ENCODE data around the gene BNIP5.
A peak's percentile ranks its signal among the peaks of the same experiment; 100 is the strongest.
"Not testable (repeated sequence)": the region's sequence is repeated elsewhere in the genome, so short reads cannot be mapped to it uniquely, and the experiment has no call there.

Gene BNIP5

DNA sequence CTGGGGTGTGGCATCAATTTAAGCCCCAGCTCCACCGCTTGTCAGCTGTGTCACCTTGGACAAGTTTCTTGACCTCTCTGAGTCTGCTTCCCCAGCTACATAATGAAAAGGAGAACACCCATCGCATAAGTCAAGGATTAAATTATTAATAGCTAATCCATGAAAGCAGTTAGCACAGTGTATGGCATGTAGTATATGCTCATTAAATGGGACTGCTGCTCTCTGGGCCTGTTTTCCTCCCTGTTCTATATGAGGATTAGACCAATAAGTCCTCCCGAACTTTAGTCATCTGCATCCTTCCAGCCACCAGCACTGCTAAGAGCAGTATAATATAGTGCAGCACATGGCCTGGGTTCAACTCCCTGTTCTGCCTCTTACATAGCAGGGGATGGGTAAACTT lies 31.1 kb upstream of the BNIP5 start:
- DNase-seq (ENCODE audit: low spot score) = no peak

DNA sequence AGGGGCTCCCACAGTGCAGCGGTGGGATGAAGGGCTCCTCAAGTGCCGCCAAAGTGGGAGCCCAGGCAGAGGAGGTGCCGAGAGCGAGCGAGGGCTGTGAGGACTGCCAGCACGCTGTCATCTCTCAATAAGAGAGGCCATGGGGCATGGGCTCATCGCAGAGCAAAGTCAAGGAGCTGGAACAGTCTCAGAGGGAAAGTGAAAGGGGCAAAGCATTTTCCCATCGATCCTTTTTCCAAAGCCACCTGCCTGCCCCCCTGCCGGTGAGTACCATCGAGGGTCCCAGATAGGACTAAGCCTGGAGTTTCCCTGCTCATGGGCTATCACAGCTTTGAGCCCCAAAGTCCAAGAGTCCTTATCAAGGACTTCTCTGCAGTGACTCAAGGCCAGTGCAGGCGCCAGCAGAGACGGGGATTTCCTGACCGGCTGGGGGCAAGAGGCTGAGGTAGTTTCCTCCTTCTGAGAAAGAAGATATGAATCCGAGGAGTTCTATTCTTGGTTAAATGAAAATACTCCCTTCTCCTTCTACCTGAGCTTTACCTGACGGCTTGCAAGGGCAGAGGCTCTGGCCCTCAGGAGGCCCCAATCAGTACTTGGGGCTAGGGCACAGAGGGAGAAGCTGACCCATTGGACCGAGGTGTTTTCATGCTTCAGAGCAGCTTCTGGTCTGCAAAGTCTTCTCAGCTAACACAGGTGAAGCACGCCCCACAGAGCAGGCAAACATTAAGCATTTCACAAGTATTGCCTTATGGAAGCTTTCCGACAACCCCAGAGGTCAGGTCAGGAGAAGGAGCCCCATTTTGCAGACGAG lies 28.2 kb upstream of the BNIP5 start:
- no peak for DNase-seq (ENCODE audit: low spot score)

DNA sequence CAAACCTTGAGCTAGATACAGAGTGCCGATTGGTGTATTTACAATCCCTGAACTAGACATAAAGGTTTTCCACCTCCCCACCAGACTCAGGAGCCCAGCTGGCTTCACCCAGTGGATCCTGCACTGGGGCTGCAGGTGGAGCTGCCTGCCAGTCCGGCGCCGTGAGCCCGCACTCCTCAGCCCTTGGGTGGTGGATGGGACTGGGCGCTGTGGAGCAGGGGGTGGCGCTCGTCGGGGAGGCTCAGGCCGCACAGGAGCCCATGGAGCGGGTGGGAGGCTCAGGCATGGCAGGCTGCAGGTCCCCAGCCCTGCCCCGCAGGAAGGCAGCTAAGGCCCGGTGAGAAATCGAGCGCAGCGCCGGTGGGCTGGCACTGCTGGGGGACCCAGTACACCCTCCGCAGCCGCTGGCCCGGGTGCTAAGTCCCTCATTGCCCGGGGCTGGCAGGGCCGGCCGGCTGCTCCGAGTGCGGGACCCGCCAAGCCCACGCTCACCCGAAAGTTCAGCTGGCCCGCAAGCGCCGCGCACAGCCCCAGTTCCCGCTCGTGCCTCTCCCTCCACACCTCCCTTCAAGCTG lies 27.5 kb upstream of the BNIP5 start:
- not testable (repeated sequence) for DNase-seq (ENCODE audit: low spot score)

DNA sequence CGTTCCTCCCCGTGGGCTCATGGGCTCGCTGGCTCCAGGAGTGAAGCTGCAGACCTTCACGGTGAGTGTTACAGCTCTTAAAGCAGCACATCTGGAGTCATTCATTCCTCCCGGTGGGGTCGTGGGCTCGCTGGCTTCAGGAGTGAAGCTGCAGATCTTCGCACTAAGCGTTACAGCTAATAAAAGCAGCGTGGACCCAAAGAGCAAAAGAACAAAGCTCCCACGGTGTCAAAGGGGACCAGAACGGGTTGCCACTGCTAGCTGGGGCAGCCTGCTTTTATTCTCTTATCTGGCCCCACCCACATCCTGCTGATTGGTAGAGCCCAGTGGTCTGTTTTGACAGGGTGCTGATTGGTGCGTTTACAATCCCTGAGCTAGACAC lies 26.7 kb upstream of the BNIP5 start:
- DNase-seq (ENCODE audit: low spot score) = not testable (repeated sequence)

DNA sequence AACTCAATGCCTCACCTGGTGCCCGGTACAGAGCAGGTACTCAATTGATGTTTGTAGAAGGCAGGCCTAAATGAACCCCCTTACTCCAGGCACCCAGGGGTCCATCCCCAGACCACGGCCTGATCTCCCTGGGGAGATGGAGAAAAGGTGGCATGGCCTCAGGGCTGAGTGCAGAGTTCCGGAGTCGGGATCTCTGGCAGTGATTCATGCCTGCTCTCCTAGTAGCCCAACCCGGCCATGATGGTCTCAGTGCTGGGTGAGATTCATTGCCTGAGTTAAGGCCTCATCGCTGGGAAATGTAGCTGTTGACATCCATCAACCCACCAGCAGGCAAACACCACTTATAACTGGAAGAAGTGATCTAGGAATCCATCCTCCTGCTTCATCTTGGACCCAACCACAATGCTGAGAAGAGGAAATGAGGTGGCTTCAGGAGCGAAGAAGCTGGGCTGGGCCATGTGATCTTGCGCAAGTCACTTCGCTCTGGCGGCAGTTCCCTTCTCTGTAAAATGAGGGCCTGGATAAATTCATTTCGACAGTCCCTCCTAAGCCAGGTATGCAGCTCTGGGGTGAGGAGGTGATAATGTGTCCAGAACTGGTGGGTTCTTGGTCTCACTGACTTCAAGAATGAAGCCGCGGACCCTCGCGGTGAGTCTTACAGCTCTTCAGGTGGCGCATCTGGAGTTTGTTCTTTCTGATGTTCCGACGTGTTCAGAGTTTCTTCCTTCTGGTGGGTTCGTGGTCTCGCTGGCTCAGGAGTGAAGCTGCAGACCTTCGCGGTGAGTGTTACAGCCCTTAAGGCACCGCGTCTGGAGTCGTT lies 26.1 kb upstream of the BNIP5 start:
- no peak for DNase-seq (ENCODE audit: low spot score)

DNA sequence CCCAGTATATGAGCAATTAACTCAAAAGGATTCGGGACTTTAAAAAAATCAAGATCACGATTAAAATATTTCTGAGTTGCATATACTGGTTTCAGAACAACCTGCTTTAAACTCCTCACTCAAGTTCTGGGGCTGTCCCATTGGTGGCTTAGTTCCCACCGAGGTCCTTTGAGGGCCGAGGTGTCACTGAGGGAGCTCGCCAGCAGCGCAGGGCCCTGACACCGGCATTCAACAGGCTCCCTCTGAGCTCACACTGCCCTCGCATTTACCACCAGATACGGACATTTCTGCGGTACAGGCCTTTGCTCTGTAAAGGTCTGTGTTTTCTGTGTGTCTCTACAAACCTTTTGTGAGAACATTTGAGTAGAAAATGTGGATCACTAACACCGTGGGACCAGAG lies 24.4 kb upstream of the BNIP5 start:
- DNase-seq (ENCODE audit: low spot score) = no peak

DNA sequence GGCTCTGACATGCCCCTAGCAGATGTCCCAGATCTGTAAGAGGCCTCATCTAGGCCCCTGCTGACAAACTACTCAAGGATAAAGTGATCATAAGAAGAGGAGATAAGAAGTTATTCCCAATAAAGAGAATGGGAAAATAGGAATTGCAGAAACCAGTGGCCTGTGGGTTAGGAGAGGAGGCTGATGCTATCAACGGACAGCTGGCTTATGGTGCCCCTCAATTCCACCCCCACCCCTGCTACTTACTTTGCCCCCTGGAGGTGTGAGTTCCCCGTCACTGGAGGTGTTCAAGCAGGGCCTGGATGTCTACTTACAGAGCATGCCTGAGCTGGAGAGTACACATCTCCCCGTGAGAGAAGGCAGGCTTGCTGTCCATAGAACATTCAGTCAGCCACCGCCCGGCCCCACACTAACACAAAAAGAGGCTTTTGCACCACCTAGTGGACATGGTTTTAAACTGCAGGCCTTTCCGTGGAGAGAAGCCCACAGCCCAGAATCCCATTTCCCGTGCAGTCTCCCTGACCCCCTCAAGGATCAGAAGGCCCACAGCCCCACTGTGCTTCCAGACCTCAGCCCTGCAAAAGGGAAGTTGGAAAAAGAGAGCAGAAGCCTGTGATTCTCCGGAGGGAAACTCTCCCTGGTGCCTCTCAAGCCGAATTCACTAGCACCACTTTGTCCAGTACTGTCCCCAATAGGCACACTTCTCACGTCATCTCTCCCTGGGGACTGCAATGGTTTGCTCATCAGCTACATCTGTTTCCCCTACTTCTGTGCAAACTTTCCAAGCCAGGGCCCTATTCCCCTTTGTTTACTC lies 23.8 kb upstream of the BNIP5 start:
- peak; percentile 81 for DNase-seq (ENCODE audit: low spot score)

DNA sequence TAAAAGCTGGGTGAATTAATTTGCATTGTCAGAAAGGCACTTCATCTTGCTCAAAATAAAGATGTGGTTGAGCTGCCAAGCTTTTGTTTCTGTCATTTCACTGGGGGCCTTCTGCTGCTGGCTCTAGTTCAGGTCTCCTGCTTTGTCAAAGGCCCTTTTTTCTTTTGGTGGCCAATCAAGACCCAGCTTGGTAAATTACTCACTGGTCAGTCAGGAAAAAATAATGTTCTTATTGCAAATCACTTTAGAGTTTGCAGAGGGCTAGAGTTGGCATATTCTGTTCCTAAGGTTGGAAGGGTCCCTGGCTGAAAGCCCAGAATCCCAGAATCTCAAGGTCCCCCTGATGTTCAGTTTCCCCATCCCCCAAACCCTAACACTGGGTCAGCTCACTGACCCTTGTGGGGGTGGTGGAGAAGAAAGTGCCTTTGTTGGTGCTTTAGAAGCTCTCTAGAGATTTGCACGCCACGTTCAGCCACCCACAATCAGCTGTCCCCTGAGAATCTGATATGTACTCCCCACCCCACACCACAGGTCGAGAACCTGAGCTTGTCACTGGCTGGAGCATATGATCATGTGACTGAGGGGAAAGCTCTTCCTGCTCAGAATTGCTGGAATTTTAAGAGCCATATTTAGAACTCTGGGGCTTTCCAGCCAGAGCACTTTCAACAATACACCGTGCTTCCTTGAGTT lies 21.7 kb upstream of the BNIP5 start:
- peak; percentile 87 for DNase-seq (ENCODE audit: low spot score)

DNA sequence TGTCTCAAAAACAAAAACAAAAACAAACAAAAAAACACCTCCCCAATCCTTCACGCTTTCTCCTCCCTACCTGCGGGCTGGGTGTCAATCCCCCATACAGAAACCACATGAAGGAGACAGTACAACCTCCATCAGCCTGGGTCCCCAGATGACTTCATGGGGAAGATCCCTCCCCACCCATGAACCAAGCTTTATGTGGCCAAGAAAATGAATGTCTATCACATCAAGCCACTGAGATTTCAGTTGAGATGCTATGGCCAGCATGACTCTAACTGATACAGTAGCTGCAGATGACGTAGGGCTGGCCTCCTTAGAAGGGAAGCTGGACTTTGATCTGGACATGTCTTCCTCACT lies 21.2 kb upstream of the BNIP5 start:
- DNase-seq (ENCODE audit: low spot score) = no peak

DNA sequence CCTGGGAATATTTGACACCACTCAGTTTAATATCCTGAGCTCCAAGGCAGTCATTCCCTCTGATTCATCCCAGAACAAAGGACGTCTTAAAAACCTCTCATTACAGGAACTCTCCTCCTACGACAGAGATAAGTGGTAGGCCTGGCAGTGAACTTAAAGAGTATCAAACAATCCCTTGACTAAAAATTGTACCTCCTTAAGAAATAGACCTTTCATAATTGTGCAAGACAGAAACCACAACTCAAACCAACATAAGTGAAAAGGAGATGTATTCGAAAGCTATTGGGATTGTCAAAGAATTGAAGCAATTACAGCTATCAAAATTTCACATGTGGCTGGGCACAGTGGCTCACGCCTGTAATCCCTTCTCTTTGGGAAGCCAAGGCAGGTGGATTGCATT lies 19.1 kb upstream of the BNIP5 start:
- no peak for DNase-seq (ENCODE audit: low spot score)

DNA sequence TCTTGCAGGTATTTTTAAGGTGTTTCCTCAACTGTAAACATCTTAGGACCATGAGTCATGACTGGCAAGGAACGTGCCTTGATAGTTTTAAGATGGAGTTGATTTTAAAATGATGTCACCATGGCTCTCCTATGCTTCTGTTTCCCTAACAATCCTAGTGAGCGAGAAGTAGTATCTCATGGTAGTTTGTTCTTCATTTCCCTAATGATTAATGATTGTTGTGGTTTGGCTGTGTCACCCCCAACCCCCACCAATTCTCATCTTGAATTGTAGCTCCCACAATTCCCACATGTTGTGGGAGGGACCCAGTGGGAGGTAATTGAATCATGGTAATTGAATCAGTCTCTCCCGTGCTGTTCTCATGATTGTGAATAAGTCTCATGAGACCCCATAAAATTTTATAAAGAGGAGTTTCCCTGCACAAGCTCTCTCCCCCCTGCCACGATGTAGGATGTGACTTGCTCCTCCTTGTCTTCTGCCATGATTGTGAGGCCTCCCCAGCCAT lies 16.8 kb upstream of the BNIP5 start:
- no peak for DNase-seq (ENCODE audit: low spot score)

DNA sequence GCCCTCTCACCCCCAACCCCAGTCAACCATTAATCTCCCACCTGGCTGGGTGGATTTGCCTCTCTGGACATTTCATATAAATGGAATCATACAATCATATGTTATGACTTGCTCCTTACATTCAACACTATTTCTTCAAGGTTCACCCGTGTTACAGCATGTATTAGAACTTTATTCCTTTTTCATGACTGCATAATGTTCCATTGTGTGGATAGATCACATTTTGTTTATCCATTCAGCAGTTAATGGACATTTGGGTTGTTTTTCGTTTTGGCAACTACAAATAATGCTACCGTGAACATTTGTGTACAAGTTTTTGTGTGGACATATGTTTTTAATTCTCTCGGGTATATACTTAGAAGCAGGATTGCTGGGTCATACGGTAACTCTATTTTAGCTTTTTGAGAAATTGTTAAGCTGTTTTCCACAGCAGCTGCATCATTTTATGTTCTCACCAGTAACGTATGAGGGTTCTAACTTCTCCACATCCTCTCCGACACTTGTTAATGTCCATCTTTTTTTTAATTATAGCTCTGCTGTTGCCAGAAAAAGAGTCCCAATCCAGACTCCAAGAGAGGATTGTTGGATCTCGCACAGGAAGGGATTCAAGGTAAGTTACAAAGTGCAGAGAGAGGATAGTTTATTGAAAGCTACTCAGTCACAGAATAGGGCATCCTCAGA lies 15.9 kb upstream of the BNIP5 start:
- DNase-seq (ENCODE audit: low spot score) = no peak

DNA sequence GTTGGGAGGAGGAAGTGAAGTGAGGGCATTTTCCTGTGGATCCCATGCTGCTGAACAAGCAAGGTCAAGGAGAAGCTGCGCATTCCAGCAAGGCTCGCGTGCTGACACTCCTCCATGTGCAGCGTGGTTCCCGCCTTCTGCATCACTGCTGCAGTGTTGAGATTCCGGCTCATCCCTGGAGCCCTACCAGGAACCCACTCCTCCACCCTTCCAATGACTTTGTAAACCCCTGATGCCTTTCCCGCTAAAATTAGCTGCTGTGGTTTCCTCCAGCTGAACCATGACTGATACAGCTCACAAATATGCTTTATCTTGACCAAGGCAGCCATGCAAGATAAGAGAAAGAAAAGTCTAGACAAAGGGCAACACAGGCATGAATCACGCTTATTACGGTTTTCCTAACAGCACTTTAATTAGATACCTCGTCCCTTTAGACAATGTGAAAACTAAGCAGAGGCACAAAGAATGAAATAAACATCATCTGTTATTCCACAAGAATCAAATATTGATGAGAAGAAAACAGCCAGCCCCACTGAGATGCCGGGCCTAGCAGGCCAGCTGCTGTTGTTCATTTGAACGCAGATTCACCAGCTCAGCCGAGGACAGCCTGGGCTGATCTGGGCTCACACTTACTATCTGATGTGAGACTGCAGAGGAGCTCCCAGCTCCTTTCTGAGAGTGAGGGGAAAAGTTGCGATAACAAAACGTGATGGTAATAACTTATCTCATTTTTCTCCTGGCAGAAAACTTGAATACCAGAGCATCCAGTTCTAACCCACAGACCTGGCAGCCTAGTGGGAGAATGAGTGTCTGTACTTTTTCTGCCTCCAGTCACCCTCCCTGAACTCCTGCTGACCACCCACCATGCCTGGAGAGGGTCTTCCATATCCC lies 14.2 kb upstream of the BNIP5 start:
- no peak for DNase-seq (ENCODE audit: low spot score)

DNA sequence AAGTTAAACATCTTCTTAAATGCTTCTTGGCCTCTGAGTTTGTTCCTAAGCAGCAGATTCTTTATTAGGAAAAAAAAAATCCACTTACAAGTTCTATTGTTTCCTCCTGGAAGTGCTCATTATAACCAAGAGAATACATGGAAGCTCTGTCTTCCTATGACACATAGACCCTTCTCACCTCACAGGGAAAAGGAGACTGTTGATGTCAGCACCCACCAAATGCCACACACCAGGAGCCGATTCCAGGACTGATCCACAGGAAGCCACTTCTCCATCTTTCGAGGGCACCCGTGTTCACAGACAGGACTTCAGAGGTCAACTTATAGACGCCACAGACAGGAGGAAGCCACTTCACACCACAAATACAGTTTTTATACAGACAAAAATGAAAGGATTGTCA lies 13.4 kb upstream of the BNIP5 start:
- DNase-seq (ENCODE audit: low spot score) = no peak

DNA sequence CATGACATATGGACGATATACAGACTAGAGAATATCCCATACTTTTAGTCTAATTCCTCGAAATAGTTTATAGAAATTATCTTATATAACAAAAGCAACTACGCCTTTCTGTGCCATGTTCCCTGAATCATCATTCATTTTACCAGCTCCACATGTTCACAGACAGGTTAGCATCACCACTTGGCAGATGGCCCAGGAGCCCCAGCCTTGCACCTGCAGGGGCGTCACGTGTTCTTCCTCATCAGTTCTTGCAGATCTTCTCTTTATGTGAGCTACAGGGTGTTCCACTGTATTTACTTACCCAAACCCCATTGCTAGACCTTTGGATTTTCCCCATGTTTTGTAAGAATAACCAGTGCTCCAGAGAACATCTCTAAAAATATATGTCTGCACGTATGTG lies 12.6 kb upstream of the BNIP5 start:
- no peak for DNase-seq (ENCODE audit: low spot score)

DNA sequence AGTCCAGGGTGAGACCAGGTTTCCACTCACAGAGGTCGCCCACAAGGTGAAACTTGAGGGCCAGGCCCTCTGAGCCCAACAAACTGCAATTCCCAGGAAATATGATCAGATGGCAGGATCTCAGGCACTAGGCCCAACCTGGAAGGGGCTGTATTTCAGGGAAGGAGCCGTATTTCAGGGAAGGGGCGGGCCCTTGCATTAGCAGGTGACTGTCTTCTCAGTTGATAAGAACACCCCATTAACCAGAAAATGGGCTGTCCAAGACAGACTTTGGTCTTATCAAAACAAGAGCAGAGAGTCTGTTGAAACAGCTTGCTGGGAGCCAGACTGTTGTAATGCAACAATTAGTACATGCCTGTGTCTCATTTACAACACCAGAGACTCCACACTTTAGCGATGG lies 10.9 kb upstream of the BNIP5 start:
- no peak for DNase-seq (ENCODE audit: low spot score)

DNA sequence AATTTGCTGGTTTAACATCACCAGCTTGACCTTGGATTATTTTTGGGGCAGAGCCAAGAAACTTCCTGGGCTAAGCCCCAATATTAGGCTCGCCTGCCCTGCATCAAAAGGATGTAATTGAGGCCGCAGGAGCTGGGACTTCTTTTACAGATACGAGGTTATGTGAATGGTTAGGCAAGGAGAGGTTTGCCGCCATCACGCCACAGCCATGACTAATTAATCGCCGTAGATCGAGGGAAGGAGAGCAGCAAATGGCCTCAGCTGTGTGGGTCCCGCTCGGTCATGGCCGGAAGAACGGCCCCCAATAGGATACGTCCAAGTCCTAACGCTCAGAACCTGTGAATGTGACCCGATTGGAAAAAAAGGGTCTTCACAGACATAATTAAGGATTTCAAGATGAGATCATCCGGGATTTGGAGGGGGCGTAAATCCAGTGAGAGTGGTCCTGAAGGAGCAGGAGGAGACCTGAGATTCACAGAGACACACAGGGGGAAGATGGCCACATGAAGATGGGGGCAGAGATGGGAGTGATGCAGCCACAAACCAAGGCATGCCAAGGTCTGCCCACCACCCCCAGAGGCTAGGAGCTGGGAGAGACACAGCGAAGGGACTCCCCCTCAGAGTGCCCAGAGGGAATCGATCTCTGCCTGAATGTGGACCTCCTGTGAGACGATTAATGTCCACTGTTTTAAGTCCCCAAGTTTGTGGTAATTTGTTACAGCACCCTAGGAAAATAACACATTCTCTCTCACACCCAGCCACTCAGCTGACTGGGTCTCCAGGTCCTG lies 10.0 kb upstream of the BNIP5 start:
- no peak for DNase-seq (ENCODE audit: low spot score)

DNA sequence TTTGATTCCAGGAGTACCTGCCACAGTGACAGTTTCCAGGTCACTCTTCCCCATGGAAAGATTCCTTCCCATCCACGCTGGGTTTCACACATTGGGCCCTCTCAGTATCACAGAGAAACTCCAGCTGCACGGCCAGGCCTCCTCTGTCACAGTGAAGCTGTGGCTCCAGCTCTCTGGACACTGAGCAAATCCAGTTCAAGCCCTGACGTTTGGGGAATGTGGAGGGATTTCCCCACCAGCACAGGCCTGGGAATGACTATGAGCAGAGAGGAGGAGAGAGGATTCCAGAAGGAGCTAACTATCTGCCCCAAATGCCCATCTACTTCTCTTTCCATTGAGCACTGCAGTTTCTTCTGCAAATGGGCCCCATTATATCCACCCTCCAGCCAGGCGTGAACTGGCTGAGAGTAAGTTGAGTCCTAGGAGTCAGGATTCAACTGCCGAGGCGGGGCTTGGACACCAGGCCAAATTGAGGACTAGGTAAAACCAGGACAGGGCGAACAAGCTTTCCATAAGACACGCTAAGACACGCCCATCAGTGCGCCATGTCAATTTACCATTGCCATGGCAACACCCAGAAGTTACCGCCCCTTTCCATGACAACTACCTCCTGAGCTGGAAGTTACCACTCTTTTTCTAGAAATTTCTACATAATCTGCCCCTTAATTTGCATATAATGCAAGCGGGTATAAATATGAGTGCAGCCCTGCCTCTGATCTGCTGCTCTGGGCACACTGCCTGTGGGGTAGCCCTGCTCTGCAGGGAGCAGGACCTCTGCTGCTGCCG lies 9.2 kb upstream of the BNIP5 start:
- DNase-seq (ENCODE audit: low spot score) = no peak

All from globus pallidus (tissue), 1 donor.